HepG2 (cell line): Measurements from ENCODE around the gene ANKHD1. TPM values are rescaled to one million over a fixed set of nuclear protein-coding genes. Genes with fewer than 3 reads are reported as not detected.
A peak's percentile ranks its signal among the peaks of the same experiment; 100 is the strongest.

Experiments used
- CSRNP1 ChIP-seq: sonication (generic); formaldehyde crosslinking; IDR thresholded peaks from 2 replicates; pipeline ENCODE4 v1.8.1; 2023; ENCODE audit warnings: mild to moderate bottlenecking, missing genetic modification reagents
- GLMP ChIP-seq: sonication (generic); formaldehyde crosslinking; IDR thresholded peaks from 2 replicates; pipeline ENCODE4 v1.9.0; 2021; ENCODE audit warnings: missing genetic modification reagents, mild to moderate bottlenecking, borderline replicate concordance
- HIC2 ChIP-seq: sonication (generic); formaldehyde crosslinking; IDR thresholded peaks from 2 replicates; pipeline ENCODE4 v1.9.0; 2022; ENCODE audit warnings: low read depth, missing genetic modification reagents
- HIVEP1 ChIP-seq: sonication (generic); formaldehyde crosslinking; IDR thresholded peaks from 2 replicates; pipeline ENCODE4 v1.4.0; 2020; ENCODE audit warnings: mild to moderate bottlenecking, missing genetic modification reagents
- IRF9 ChIP-seq: sonication (generic); formaldehyde crosslinking; IDR thresholded peaks from 2 replicates; pipeline ENCODE4 v1.8.0; 2022; ENCODE audit warnings: missing genetic modification reagents, mild to moderate bottlenecking, borderline replicate concordance
- KAT8 ChIP-seq: IDR thresholded peaks from 2 replicates; pipeline ENCODE4 v1.6.1; 2016; ENCODE audit warnings: missing genetic modification reagents, missing compliant biosample characterization
- MZF1 ChIP-seq: sonication (generic); formaldehyde crosslinking; IDR thresholded peaks from 2 replicates; pipeline ENCODE4 v1.8.1; 2023; ENCODE audit warnings: mild to moderate bottlenecking, missing genetic modification reagents, borderline replicate concordance
- NAIF1 ChIP-seq: sonication (generic); formaldehyde crosslinking; IDR thresholded peaks from 2 replicates; pipeline ENCODE4 v1.5.0; 2020; ENCODE audit warnings: mild to moderate bottlenecking, missing genetic modification reagents, borderline replicate concordance
- NCOA1 ChIP-seq: sonication (generic); formaldehyde crosslinking; IDR thresholded peaks from 2 replicates; pipeline ENCODE4 v1.9.0; 2021; ENCODE audit warnings: missing genetic modification reagents
- NFIC ChIP-seq: IDR thresholded peaks from 2 replicates; pipeline ENCODE4 v1.6.1; 2012; ENCODE audit warnings: mild to moderate bottlenecking, low read length, inconsistent platforms
- POGZ ChIP-seq: sonication (generic); formaldehyde crosslinking; IDR thresholded peaks from 2 replicates; pipeline ENCODE4 v1.4.0; 2020; ENCODE audit warnings: mild to moderate bottlenecking, missing genetic modification reagents
- POLR2G ChIP-seq: fragments of 200-400 bp; formaldehyde crosslinking; IDR thresholded peaks from 2 replicates; pipeline ENCODE4 v1.6.1; 2018; ENCODE audit warnings: mild to moderate bottlenecking, low read depth, low read length, moderate library complexity
- SAP130 ChIP-seq: IDR thresholded peaks from 2 replicates; pipeline ENCODE4 v1.6.1; 2016; ENCODE audit warnings: low read depth
- SP140L ChIP-seq: sonication (generic); formaldehyde crosslinking; IDR thresholded peaks from 2 replicates; pipeline ENCODE4 v1.4.0; 2020; ENCODE audit warnings: missing genetic modification reagents, borderline replicate concordance
- SPEN ChIP-seq: sonication (generic); formaldehyde crosslinking; IDR thresholded peaks from 2 replicates; pipeline ENCODE4 v1.5.1; 2020; ENCODE audit warnings: low read depth, mild to moderate bottlenecking, missing genetic modification reagents
- STAT5B ChIP-seq: sonication (generic); formaldehyde crosslinking; IDR thresholded peaks from 2 replicates; pipeline ENCODE4 v1.4.0; 2020; ENCODE audit warnings: missing genetic modification reagents
- TOE1 ChIP-seq: sonication (generic); formaldehyde crosslinking; IDR thresholded peaks from 2 replicates; pipeline ENCODE4 v1.4.0; 2020; ENCODE audit warnings: mild to moderate bottlenecking, missing genetic modification reagents
- YEATS2 ChIP-seq: sonication (generic); formaldehyde crosslinking; IDR thresholded peaks from 2 replicates; pipeline ENCODE4 v1.4.0; 2020; ENCODE audit warnings: missing genetic modification reagents, borderline replicate concordance
- ZC3H13 ChIP-seq: sonication (generic); formaldehyde crosslinking; IDR thresholded peaks from 2 replicates; pipeline ENCODE4 v1.8.1; 2023; ENCODE audit warnings: mild to moderate bottlenecking, missing genetic modification reagents, moderate library complexity
- ZFP36 ChIP-seq: fragments of 150-350 bp; IDR thresholded peaks from 2 replicates; pipeline ENCODE4 v1.6.1; 2018; ENCODE audit warnings: borderline replicate concordance, low read length, low read depth; ENCODE audit not compliant: partially characterized antibody
- ZNF18 ChIP-seq: sonication (generic); formaldehyde crosslinking; IDR thresholded peaks from 2 replicates; pipeline ENCODE4 v1.8.0; 2022; ENCODE audit warnings: mild to moderate bottlenecking, missing genetic modification reagents; ENCODE audit not compliant: insufficient replicate concordance
- ZNF256 ChIP-seq: sonication (generic); formaldehyde crosslinking; conservative IDR thresholded peaks from 2 replicates; pipeline ENCODE4 v1.4.0; 2020; ENCODE audit warnings: missing genetic modification reagents
- ZNF598 ChIP-seq: sonication (generic); formaldehyde crosslinking; IDR thresholded peaks from 2 replicates; pipeline ENCODE4 v1.5.1; 2020; ENCODE audit warnings: mild to moderate bottlenecking, missing genetic modification reagents, borderline replicate concordance
- polyA plus RNA-seq, 8 experiments: library from polyadenylated mRNA; depleted of rRNA in 3 of 8; stranded (reverse) in 7 of 8; unstranded in 1 of 8; fragments of >200 nt; fragmentation: Illumina TruSeq in 4 of 8; extraction: Trizol in 4 of 8; gene quantifications; 2 replicates each; pipeline versions ENCODE4 v1.2.1 to v1.2.3, GENCODE V29; 2011 to 2016; ENCODE audit warnings: low read depth in 4 of 8, missing spikeins in 1 of 8, mixed read lengths in 1 of 8; ENCODE audit not compliant: insufficient read depth in 1 of 8
- total RNA-seq, 5 experiments: library from RNA; depleted of rRNA; stranded (reverse); fragments of >200 nt; fragmentation: Illumina TruSeq; extraction: Trizol; gene quantifications; 2 replicates each; pipeline ENCODE4 v1.2.3, GENCODE V29; 2016; ENCODE audit warnings: low read depth in 1 of 5

ANKHD1 gene
- total and polyA plus RNA-seq, 2 of the 13 experiments (the other 11 are each of a cell fraction or from before 2014, with no cell fraction given) = 69.9 to 82.0 TPM

GRCh38 chr5:140400730-140401361 is 787 bp upstream of the ANKHD1 start (continued):
- TF ChIP-seq HIC2 (CRISPR knock-in tag) (peak; percentile 54; the same call in 1 of the 2 replicates), SAP130 (CRISPR knock-in tag) (peak; percentile 97), ZC3H13 (CRISPR knock-in tag) (peak; percentile 52; the same call in 1 of the 2 replicates), NAIF1 (CRISPR knock-in tag) (no peak), GLMP (CRISPR knock-in tag) (peak; percentile 69; the same call in 1 of the 2 replicates), TOE1 (no peak; the same call in 1 of the 2 replicates), ZNF598 (peak; percentile 36; the same call in 1 of the 2 replicates), MZF1 (CRISPR knock-in tag) (no peak), YEATS2 (CRISPR knock-in tag) (no peak), ZFP36 (no peak), HIVEP1 (CRISPR knock-in tag) (peak; percentile 81), KAT8 (CRISPR knock-in tag) (peak; percentile 55), SPEN (peak; percentile 64; the same call in 1 of the 2 replicates), NFIC (no peak), NCOA1 (CRISPR knock-in tag) (peak; percentile 9; the same call in 1 of the 2 replicates), POLR2G (peak; percentile 56; the same call in 1 of the 2 replicates), CSRNP1 (CRISPR knock-in tag) (peak; percentile 73; the same call in 1 of the 2 replicates), SP140L (CRISPR knock-in tag) (no peak), POGZ (peak; percentile 47; the same call in 1 of the 2 replicates), ZNF256 (CRISPR knock-in tag) (peak; percentile 90), ZNF18 (CRISPR knock-in tag) (no peak), IRF9 (CRISPR knock-in tag) (peak; percentile 98), STAT5B (CRISPR knock-in tag) (peak; percentile 69; the same call in 1 of the 2 replicates)
